Astrocyte (in vitro differentiated cells and primary cell): ENCODE data around the gene PTPRN2.

Source experiments
- CTCF ChIP-seq: IDR thresholded peaks from 2 replicates; pipeline ENCODE4 v1.5.1; 2011; ENCODE audit warnings: low read depth, mild to moderate bottlenecking, inconsistent platforms, low read length, moderate library complexity; ENCODE audit not compliant: insufficient read depth
- EZH2 ChIP-seq: IDR thresholded peaks from 2 replicates; pipeline ENCODE4 v1.6.1; 2012; ENCODE audit warnings: mild to moderate bottlenecking, low read length, inconsistent platforms; ENCODE audit not compliant: insufficient read depth

DNA sequence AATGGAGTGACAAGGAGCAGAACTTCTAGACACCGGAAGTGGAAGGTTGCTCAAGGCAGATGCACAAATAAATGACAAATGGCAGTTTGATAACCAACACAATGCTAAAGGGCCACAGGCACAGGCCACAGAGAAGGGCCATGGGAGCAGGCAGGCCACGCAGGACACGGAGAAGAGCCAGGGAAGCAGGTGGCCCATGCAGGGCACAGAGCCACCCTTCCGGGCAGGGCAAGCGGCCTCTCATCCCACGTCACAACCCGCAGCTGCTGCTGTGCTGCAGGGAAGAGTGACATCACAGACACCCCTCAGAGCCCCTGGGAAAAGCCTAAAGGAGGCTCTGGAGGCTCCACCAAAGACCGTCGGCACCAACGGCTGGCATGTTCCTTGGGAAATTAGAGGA, 328.5 kb downstream of the PTPRN2 start:
- TF ChIP-seq CTCF (no peak), EZH2 (no peak)
